HEK293 (cell line): ENCODE measurements around the gene STARD5.

Source experiments
- BCL11A ChIP-seq: fragments of 450-650 bp; formaldehyde crosslinking; IDR thresholded peaks from 2 replicates; pipeline ENCODE4 v1.5.1; 2016; ENCODE audit warnings: low read depth, missing biosample characterization, missing genetic modification characterization
- BCL11B ChIP-seq: fragments of 450-650 bp; formaldehyde crosslinking; IDR thresholded peaks from 2 replicates; pipeline ENCODE4 v1.5.1; 2016; ENCODE audit warnings: low read depth, missing biosample characterization, missing genetic modification characterization
- EGR2 ChIP-seq: fragments of 450-650 bp; formaldehyde crosslinking; IDR thresholded peaks from 2 replicates; pipeline ENCODE4 v1.5.1; 2016; ENCODE audit warnings: low read depth, missing biosample characterization, missing genetic modification characterization
- GLI4 ChIP-seq: fragments of 450-650 bp; formaldehyde crosslinking; IDR thresholded peaks from 2 replicates; pipeline ENCODE4 v1.5.1; 2016; ENCODE audit warnings: missing biosample characterization, missing genetic modification characterization
- HOXA7 ChIP-seq: sonication (generic); formaldehyde crosslinking; IDR thresholded peaks from 2 replicates; pipeline ENCODE4 v1.8.1; 2022; ENCODE audit warnings: missing genetic modification reagents, borderline replicate concordance
- IKZF3 ChIP-seq: fragments of 450-650 bp; IDR thresholded peaks from 2 replicates; pipeline ENCODE4 v1.5.0; 2018; ENCODE audit warnings: missing biosample characterization, mild to moderate bottlenecking, missing genetic modification characterization, moderate library complexity
- KLF7 ChIP-seq: fragments of 450-650 bp; formaldehyde crosslinking; IDR thresholded peaks from 2 replicates; pipeline ENCODE4 v1.5.1; 2016; ENCODE audit warnings: missing biosample characterization, missing genetic modification characterization, borderline replicate concordance
- MEIS1 ChIP-seq: sonication (generic); formaldehyde crosslinking; IDR thresholded peaks from 2 replicates; pipeline ENCODE4 v1.8.1; 2022; ENCODE audit warnings: missing genetic modification reagents, mild to moderate bottlenecking, borderline replicate concordance
- MYNN ChIP-seq: fragments of 450-650 bp; formaldehyde crosslinking; IDR thresholded peaks from 2 replicates; pipeline ENCODE4 v1.5.1; 2016; ENCODE audit warnings: missing biosample characterization, missing genetic modification characterization, borderline replicate concordance
- REPIN1 ChIP-seq: fragments of 450-650 bp; formaldehyde crosslinking; IDR thresholded peaks from 2 replicates; pipeline ENCODE4 v1.5.1; 2017; ENCODE audit warnings: missing biosample characterization, missing genetic modification characterization, low read depth
- SP3 ChIP-seq: fragments of 450-650 bp; formaldehyde crosslinking; IDR thresholded peaks from 2 replicates; pipeline ENCODE4 v1.5.1; 2016; ENCODE audit warnings: missing biosample characterization, missing genetic modification characterization
- YY1 ChIP-seq: fragments of 450-650 bp; formaldehyde crosslinking; IDR thresholded peaks from 2 replicates; pipeline ENCODE4 v1.5.1; 2018; ENCODE audit warnings: missing biosample characterization, missing genetic modification characterization
- ZBTB1 ChIP-seq: fragments of 450-650 bp; formaldehyde crosslinking; IDR thresholded peaks from 2 replicates; pipeline ENCODE4 v1.5.1; 2016; ENCODE audit warnings: missing biosample characterization, missing genetic modification characterization
- ZBTB20 ChIP-seq: fragments of 450-650 bp; formaldehyde crosslinking; IDR thresholded peaks from 2 replicates; pipeline ENCODE4 v1.5.1; 2016; ENCODE audit warnings: missing biosample characterization, missing genetic modification characterization
- ZBTB48 ChIP-seq: fragments of 450-650 bp; formaldehyde crosslinking; IDR thresholded peaks from 2 replicates; pipeline ENCODE4 v1.5.1; 2016; ENCODE audit warnings: missing biosample characterization, missing genetic modification characterization
- ZEB2 ChIP-seq: fragments of 450-650 bp; formaldehyde crosslinking; IDR thresholded peaks from 2 replicates; pipeline ENCODE4 v1.5.1; 2016; ENCODE audit warnings: missing biosample characterization, missing genetic modification characterization
- ZFP37 ChIP-seq: fragments of 450-650 bp; formaldehyde crosslinking; IDR thresholded peaks from 2 replicates; pipeline ENCODE4 v1.5.1; 2016; ENCODE audit warnings: missing biosample characterization, missing genetic modification characterization
- ZNF10 ChIP-seq: fragments of 450-650 bp; formaldehyde crosslinking; IDR thresholded peaks from 2 replicates; pipeline ENCODE4 v1.5.1; 2017; ENCODE audit warnings: missing biosample characterization, missing genetic modification characterization
- ZNF132 ChIP-seq: fragments of 450-650 bp; formaldehyde crosslinking; IDR thresholded peaks from 2 replicates; pipeline ENCODE4 v1.5.1; 2017; ENCODE audit warnings: missing biosample characterization, missing genetic modification characterization, borderline replicate concordance
- ZNF140 ChIP-seq: fragments of 450-650 bp; formaldehyde crosslinking; IDR thresholded peaks from 2 replicates; pipeline ENCODE4 v1.5.1; 2016; ENCODE audit warnings: missing biosample characterization, missing genetic modification characterization
- ZNF404 ChIP-seq: fragments of 450-650 bp; formaldehyde crosslinking; IDR thresholded peaks from 2 replicates; pipeline ENCODE4 v1.5.1; 2017; ENCODE audit warnings: missing biosample characterization, missing genetic modification characterization
- ZNF416 ChIP-seq: fragments of 450-650 bp; formaldehyde crosslinking; IDR thresholded peaks from 2 replicates; pipeline ENCODE4 v1.5.1; 2016; ENCODE audit warnings: missing biosample characterization, missing genetic modification characterization
- ZNF449 ChIP-seq: fragments of 450-650 bp; formaldehyde crosslinking; IDR thresholded peaks from 2 replicates; pipeline ENCODE4 v1.5.1; 2017; ENCODE audit warnings: missing biosample characterization, mild to moderate bottlenecking, missing genetic modification characterization, moderate library complexity
- ZNF549 ChIP-seq: fragments of 450-650 bp; IDR thresholded peaks from 2 replicates; pipeline ENCODE4 v1.5.1; 2018; ENCODE audit warnings: missing biosample characterization, missing genetic modification characterization, mild to moderate bottlenecking, inconsistent platforms, moderate library complexity
- ZNF558 ChIP-seq: fragments of 450-650 bp; formaldehyde crosslinking; IDR thresholded peaks from 2 replicates; pipeline ENCODE4 v1.5.1; 2016; ENCODE audit warnings: missing biosample characterization, missing genetic modification characterization
- ZNF560 ChIP-seq: fragments of 450-650 bp; formaldehyde crosslinking; IDR thresholded peaks from 2 replicates; pipeline ENCODE4 v1.5.1; 2017; ENCODE audit warnings: missing biosample characterization, missing genetic modification characterization, borderline replicate concordance
- ZNF626 ChIP-seq: fragments of 450-650 bp; sonication (Bioruptor Pico); formaldehyde crosslinking; IDR thresholded peaks from 2 replicates; pipeline ENCODE4 v1.5.1; 2018; ENCODE audit warnings: missing biosample characterization, missing genetic modification characterization, inconsistent platforms
- ZNF629 ChIP-seq: fragments of 450-650 bp; formaldehyde crosslinking; IDR thresholded peaks from 2 replicates; pipeline ENCODE4 v1.5.1; 2017; ENCODE audit warnings: missing biosample characterization, missing genetic modification characterization
- ZNF654 ChIP-seq: fragments of 450-650 bp; formaldehyde crosslinking; IDR thresholded peaks from 2 replicates; pipeline ENCODE4 v1.5.1; 2016; ENCODE audit warnings: low read depth, missing biosample characterization, missing genetic modification characterization
- ZNF791 ChIP-seq: fragments of 450-650 bp; formaldehyde crosslinking; IDR thresholded peaks from 2 replicates; pipeline ENCODE4 v1.5.1; 2016; ENCODE audit warnings: missing biosample characterization, missing genetic modification characterization
- ZNF843 ChIP-seq: fragments of 450-650 bp; formaldehyde crosslinking; IDR thresholded peaks from 2 replicates; pipeline ENCODE4 v1.5.1; 2016; ENCODE audit warnings: missing biosample characterization, missing genetic modification characterization
- ZSCAN23 ChIP-seq: fragments of 450-650 bp; formaldehyde crosslinking; IDR thresholded peaks from 2 replicates; pipeline ENCODE4 v1.5.1; 2016; ENCODE audit warnings: missing biosample characterization, missing genetic modification characterization
- TF ChIP-seq, protein P1 (sequence below): fragments of 450-650 bp; formaldehyde crosslinking; conservative IDR thresholded peaks from 2 replicates; pipeline ENCODE4 v1.5.1; 2016; ENCODE audit warnings: low read depth, missing biosample characterization, missing genetic modification characterization
- TF ChIP-seq, protein P2 (sequence below): fragments of 450-650 bp; formaldehyde crosslinking; IDR thresholded peaks from 2 replicates; pipeline ENCODE4 v1.5.1; 2017; ENCODE audit warnings: missing biosample characterization, missing genetic modification characterization
- TF ChIP-seq, protein P3 (sequence below): fragments of 450-650 bp; formaldehyde crosslinking; IDR thresholded peaks from 2 replicates; pipeline ENCODE4 v1.5.1; 2016; ENCODE audit warnings: missing biosample characterization, missing genetic modification characterization, low read depth

STARD5 gene

GRCh38 chr15:81338170-81339007 is 14.4 kb upstream of the STARD5 start (continued):
- TF ChIP-seq, protein P1, sequence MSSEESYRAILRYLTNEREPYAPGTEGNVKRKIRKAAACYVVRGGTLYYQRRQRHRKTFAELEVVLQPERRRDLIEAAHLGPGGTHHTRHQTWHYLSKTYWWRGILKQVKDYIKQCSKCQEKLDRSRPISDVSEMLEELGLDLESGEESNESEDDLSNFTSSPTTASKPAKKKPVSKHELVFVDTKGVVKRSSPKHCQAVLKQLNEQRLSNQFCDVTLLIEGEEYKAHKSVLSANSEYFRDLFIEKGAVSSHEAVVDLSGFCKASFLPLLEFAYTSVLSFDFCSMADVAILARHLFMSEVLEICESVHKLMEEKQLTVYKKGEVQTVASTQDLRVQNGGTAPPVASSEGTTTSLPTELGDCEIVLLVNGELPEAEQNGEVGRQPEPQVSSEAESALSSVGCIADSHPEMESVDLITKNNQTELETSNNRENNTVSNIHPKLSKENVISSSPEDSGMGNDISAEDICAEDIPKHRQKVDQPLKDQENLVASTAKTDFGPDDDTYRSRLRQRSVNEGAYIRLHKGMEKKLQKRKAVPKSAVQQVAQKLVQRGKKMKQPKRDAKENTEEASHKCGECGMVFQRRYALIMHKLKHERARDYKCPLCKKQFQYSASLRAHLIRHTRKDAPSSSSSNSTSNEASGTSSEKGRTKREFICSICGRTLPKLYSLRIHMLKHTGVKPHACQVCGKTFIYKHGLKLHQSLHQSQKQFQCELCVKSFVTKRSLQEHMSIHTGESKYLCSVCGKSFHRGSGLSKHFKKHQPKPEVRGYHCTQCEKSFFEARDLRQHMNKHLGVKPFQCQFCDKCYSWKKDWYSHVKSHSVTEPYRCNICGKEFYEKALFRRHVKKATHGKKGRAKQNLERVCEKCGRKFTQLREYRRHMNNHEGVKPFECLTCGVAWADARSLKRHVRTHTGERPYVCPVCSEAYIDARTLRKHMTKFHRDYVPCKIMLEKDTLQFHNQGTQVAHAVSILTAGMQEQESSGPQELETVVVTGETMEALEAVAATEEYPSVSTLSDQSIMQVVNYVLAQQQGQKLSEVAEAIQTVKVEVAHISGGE (tag by site-specific recombination): no peak
- no peak for TF ChIP-seq BCL11A (tag by site-specific recombination)
- TF ChIP-seq SP3 (tag by site-specific recombination): no peak
- TF ChIP-seq, protein P2, sequence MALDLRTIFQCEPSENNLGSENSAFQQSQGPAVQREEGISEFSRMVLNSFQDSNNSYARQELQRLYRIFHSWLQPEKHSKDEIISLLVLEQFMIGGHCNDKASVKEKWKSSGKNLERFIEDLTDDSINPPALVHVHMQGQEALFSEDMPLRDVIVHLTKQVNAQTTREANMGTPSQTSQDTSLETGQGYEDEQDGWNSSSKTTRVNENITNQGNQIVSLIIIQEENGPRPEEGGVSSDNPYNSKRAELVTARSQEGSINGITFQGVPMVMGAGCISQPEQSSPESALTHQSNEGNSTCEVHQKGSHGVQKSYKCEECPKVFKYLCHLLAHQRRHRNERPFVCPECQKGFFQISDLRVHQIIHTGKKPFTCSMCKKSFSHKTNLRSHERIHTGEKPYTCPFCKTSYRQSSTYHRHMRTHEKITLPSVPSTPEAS (tag by site-specific recombination): no peak
- TF ChIP-seq GLI4 (tag by site-specific recombination): no peak
- peak; percentile 67; the same call in 1 of the 2 replicates for TF ChIP-seq ZNF558 (tag by site-specific recombination)
- no peak for TF ChIP-seq ZNF549 (tag by site-specific recombination)
- TF ChIP-seq ZNF629 (tag by site-specific recombination): peak; percentile 79
- TF ChIP-seq IKZF3 (tag by site-specific recombination): peak; percentile 41; the same call in 1 of the 2 replicates
- TF ChIP-seq KLF7 (tag by site-specific recombination): no peak
- TF ChIP-seq MEIS1 (CRISPR knock-in tag): peak; percentile 74; the same call in 1 of the 2 replicates
- no peak for TF ChIP-seq YY1 (tag by site-specific recombination)
- no peak for TF ChIP-seq ZFP37 (tag by site-specific recombination)
- no peak for TF ChIP-seq ZNF132 (tag by site-specific recombination)
- TF ChIP-seq ZNF654 (tag by site-specific recombination): no peak
- no peak for TF ChIP-seq ZNF10 (tag by site-specific recombination)
- TF ChIP-seq ZNF843: peak; percentile 63; the same call in 1 of the 2 replicates
- TF ChIP-seq ZBTB48 (tag by site-specific recombination): no peak
- no peak for TF ChIP-seq ZNF416 (tag by site-specific recombination)
- no peak for TF ChIP-seq MYNN (tag by site-specific recombination)
- TF ChIP-seq HOXA7 (CRISPR knock-in tag): no peak
- TF ChIP-seq ZNF791 (tag by site-specific recombination): no peak
- no peak for TF ChIP-seq BCL11B (tag by site-specific recombination)
- TF ChIP-seq ZNF449 (tag by site-specific recombination): peak; percentile 65; the same call in 1 of the 2 replicates
- TF ChIP-seq ZEB2: peak; percentile 93
- TF ChIP-seq ZSCAN23 (tag by site-specific recombination): no peak
- TF ChIP-seq ZNF560: no peak
- TF ChIP-seq ZNF626 (tag by site-specific recombination): no peak
- TF ChIP-seq ZBTB1 (tag by site-specific recombination): no peak
- no peak for TF ChIP-seq EGR2 (tag by site-specific recombination)
- no peak for TF ChIP-seq ZBTB20 (tag by site-specific recombination)
- TF ChIP-seq ZNF404 (tag by site-specific recombination): no peak
- TF ChIP-seq ZNF140 (tag by site-specific recombination): no peak
- TF ChIP-seq REPIN1 (tag by site-specific recombination): no peak
- TF ChIP-seq, protein P3, sequence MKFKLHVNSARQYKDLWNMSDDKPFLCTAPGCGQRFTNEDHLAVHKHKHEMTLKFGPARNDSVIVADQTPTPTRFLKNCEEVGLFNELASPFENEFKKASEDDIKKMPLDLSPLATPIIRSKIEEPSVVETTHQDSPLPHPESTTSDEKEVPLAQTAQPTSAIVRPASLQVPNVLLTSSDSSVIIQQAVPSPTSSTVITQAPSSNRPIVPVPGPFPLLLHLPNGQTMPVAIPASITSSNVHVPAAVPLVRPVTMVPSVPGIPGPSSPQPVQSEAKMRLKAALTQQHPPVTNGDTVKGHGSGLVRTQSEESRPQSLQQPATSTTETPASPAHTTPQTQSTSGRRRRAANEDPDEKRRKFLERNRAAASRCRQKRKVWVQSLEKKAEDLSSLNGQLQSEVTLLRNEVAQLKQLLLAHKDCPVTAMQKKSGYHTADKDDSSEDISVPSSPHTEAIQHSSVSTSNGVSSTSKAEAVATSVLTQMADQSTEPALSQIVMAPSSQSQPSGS: no peak
